GM12872 (cell line): ENCODE results near the gene OR1I1.

Experiments used
- CTCF ChIP-seq: IDR thresholded peaks from 3 replicates; pipeline ENCODE4 v1.5.1; 2011; ENCODE audit warnings: low read depth, mild to moderate bottlenecking, low read length, moderate library complexity; ENCODE audit not compliant: insufficient read depth

OR1I1 gene

DNA sequence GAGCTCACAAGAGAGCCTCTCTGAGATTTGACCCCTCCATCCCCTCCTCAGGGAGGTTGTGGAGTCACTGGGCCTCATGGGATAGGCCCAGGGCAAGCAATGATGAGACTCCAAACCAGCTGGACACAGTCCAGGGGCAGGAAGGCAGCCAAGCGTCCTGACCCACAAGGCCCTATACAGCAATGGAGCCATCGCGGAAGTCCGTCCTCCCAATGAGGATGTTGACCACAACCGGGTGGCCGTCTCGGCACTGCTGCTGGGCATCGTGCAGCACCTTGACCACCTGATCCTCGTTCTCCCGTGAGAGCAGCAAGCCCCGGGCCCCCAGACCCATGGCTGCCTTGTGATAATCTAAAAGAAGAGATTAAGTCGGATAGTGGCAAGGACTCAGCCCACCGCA lies 33.1 kb downstream of the OR1I1 start:
- no peak for TF ChIP-seq CTCF

GRCh38 chr19:15115762-15116615 lies 34.0 kb downstream of the OR1I1 start:
- TF ChIP-seq CTCF, result no peak

DNA sequence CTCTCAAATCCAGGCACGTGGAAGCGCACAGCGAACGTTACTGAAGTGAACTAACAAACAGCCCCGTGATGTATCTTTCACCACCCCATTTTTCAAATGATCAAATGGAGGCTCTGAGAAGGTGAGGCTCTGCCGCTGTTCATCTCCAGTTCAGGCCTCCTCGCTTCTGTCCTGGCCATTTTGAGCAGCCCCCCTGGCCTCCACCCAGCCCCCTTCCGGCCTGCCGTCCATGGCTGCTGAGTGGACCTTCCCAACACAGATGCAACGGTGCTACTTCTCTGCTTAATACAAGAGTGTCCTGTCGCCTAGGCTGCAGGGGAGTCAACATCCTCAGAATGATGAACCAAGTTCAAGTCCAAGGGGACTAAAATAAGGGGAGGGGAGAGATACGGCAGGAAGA lies 34.8 kb downstream of the OR1I1 start:
- no peak for TF ChIP-seq CTCF

GRCh38 chr19:15118248-15118647 lies 36.2 kb downstream of the OR1I1 start:
- no peak for TF ChIP-seq CTCF

GRCh38 chr19:15118789-15119494 lies 36.9 kb downstream of the OR1I1 start:
- no peak for TF ChIP-seq CTCF

GRCh38 chr19:15120135-15121026 lies 38.4 kb downstream of the OR1I1 start:
- TF ChIP-seq CTCF, result no peak
